Measurements from ENCODE around the gene PAQR5.
A peak's percentile ranks its signal among the peaks of the same experiment; 100 is the strongest.
"Not testable (repeated sequence)": the region's sequence is repeated elsewhere in the genome, so short reads cannot be mapped to it uniquely, and the experiment has no call there.

The PAQR5 gene

DNA sequence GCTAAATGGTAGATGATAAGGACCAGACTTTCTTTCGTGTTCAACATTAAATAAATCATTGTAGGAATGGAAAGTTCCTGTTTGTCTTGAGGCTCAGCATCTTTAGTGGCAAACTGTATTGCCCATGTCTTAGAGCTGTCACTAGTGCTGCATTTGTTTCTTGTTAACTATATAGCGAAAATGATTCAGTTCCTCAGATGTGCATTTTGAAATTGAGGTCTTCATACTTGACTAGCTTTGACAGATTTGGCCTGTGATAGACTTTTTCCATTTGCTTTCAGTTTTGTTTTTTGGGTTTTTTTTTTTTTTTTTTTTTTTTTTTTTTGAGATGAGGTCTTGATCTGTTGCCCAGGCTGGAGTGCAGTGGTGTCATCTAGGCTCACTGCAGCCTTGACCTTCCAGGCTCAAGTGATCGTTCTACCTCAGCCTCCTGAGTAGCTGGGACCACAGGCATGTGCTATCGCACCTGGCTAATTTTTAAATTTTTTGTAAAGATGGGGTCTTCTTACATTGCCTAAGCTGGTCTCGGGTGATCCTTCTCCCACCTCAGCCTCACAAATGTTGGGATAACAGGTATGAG is 144.4 kb downstream of the PAQR5 start:
- TF ChIP-seq, protein P1, sequence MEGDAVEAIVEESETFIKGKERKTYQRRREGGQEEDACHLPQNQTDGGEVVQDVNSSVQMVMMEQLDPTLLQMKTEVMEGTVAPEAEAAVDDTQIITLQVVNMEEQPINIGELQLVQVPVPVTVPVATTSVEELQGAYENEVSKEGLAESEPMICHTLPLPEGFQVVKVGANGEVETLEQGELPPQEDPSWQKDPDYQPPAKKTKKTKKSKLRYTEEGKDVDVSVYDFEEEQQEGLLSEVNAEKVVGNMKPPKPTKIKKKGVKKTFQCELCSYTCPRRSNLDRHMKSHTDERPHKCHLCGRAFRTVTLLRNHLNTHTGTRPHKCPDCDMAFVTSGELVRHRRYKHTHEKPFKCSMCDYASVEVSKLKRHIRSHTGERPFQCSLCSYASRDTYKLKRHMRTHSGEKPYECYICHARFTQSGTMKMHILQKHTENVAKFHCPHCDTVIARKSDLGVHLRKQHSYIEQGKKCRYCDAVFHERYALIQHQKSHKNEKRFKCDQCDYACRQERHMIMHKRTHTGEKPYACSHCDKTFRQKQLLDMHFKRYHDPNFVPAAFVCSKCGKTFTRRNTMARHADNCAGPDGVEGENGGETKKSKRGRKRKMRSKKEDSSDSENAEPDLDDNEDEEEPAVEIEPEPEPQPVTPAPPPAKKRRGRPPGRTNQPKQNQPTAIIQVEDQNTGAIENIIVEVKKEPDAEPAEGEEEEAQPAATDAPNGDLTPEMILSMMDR (conservative IDR thresholded peaks at IDR 0.05; ENCODE audit: low read depth): no peak
- DNase-seq (ENCODE audit: low spot score): no peak
- no peak overlapping the region for H3K27ac ChIP-seq
- CTCF ChIA-PET: no interaction called here
- POLR2A ChIA-PET (ENCODE audit: low non-redundant PET): interaction anchor here (0.7 kb wide), 1 partner anchor 9 kb away, joined by 7 read pairs; no protein-coding TSS in a partner anchor

DNA sequence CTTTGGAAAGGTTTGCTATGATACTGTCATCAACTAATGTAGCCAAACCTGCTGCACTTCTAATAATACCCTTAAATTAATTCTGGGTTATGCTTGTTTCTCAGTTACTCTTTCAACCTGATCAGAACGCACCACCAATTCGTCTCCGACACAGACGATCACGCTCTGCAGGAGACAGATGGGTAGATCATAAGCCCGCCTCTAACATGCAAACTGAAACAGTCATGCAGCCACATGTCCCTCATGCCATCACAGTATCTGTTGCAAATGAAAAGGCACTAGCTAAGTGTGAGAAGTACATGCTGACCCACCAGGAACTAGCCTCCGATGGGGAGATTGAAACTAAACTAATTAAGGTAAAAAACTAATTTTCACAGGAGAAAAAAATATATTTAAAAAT is 146.0 kb downstream of the PAQR5 start:
- TF ChIP-seq, protein P1 (conservative IDR thresholded peaks at IDR 0.05; ENCODE audit: low read depth): no peak
- CTCF ChIA-PET: interaction anchor here (0.5 kb wide), 1 partner anchor 156 kb away, joined by 3 read pairs; no protein-coding TSS in a partner anchor
- DNase-seq (ENCODE audit: low spot score): no peak
- POLR2A ChIA-PET (ENCODE audit: low non-redundant PET): no interaction called here
- H3K27ac ChIP-seq: no peak overlapping the region

DNA sequence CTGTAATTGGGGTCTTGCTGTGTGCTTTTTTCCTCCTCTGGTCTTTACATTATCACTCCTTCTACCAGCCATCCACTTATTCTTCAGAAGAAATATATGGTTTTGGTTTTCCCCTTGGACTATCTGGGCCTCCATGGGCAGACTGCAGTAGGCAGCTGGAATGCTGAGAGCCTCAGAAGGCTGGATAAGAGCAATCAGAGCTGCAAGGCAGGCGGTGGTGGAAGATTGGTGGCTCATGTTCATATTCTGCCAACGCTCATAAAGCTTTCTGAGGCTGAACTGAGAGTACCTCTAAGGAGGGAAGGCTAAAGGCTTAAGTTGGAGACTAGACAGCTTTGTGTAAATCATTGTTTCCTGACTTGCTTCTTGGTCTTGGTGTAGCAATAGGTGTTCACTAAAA is 148.2 kb downstream of the PAQR5 start:
- DNase-seq (ENCODE audit: low spot score): no peak
- TF ChIP-seq, protein P1 (conservative IDR thresholded peaks at IDR 0.05; ENCODE audit: low read depth): no peak
- CTCF ChIA-PET: interaction anchor here (0.6 kb wide), 1 partner anchor 600 kb away, joined by 3 read pairs; no protein-coding TSS in a partner anchor
- no peak overlapping the region for H3K27ac ChIP-seq
- POLR2A ChIA-PET (ENCODE audit: low non-redundant PET): no interaction called here

DNA sequence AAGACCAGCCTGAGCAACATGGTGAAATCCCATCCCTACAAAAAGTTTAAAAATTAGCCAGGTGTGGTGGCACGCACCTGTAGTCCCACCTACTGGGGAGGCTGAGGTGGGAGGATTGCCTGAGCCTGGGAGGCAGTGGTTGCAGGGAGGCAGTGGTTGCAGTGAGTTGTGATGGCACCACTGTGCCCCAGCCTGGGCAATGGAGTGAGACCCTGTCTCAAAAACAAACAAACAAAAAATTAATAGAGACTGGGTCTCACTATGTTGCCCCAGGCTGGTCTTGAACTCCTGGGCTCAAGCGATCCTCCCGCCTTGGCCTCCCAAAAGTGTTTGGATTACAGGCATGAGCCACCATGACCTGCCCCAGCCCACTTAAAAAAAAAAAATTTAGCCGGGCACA is 151.5 kb downstream of the PAQR5 start:
- DNase-seq (ENCODE audit: low spot score); POLR2A ChIA-PET (ENCODE audit: low non-redundant PET); CTCF ChIA-PET: not testable (repeated sequence)
- peak overlapping the region; percentile 98 for H3K27ac ChIP-seq

DNA sequence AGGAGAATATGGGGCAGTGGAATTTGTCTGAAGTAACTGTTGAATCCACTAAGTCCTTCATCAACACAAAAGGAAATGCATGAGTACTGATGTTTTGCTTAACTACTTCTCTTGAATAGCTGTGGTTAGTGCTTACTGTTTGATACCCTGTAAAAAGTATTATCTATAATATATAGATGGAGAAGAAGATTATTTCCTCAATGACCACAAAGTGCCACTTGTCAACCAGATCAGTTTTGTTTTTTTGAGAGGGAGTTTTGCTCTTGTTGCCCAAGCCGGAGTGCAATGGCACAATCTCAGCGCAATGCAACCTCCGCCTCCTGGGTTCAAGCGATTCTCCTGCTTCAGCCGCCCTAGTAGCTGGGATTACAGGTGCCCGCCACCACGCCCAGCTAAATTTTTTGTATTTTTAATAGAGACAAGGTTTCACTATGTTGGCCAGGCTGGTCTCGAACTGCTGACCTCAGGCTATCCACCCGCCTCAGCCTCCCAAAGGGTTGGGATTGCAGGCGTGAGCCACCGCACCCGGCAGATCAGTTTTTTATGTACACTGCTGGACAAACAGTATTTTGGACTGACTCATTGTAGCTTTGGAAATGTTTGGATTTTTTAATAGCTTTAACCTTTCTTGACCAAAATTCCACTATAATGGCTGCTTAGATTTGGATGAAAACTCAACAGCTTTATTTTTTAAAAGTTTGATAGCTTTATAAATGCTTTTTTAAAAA is 152.4 kb downstream of the PAQR5 start:
- TF ChIP-seq, protein P1 (conservative IDR thresholded peaks at IDR 0.05; ENCODE audit: low read depth): no peak
- H3K27ac ChIP-seq: peak overlapping the region; percentile 98
- DNase-seq (ENCODE audit: low spot score): no peak
- ChIA-PET POLR2A (ENCODE audit: low non-redundant PET) (interaction anchor here (0.7 to 3.4 kb wide), 2 partner anchors 12 to 30 kb away, joined by 14 to 21 read pairs; no protein-coding TSS in a partner anchor), CTCF (interaction anchor here (0.7 to 1.6 kb wide), 2 partner anchors 10 to 11 kb away, joined by 4 read pairs; no protein-coding TSS in a partner anchor)

DNA sequence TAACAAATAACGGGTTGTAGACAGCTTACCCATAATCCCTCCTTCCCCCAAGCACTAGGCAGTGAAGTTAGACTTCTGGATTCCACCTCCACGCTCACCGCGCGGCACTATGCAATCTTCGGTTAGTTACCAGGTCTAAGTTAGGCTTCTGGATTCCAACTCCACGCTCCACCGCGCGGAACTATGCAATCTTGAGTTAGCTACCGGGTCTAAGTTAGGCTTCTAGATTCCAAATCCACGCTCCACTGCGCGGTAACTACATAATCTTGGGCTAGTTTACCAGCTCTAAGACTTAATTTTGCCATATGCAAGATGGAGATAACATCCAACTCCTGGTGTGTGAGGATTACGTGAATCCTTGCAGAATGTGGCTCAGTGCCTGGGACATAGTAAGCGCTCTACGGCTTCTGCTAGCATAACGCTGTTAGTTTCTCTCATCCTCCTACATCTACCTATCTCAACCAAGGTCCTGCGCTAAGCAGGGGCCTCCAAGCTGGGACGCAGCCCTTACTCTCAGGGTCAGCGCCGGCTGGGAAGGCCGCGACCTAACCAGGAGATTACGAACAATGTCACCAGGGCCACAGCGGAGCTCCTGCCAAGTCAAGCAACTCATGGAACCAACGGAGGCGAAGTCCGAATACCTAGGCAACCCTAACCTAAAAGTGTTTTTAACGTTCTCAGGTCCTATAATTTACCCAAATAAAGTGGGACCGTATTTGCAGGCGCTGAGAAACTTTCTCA is 153.4 kb downstream of the PAQR5 start:
- TF ChIP-seq, protein P1 (conservative IDR thresholded peaks at IDR 0.05; ENCODE audit: low read depth): no peak
- POLR2A ChIA-PET (ENCODE audit: low non-redundant PET): interaction anchor here (0.6 to 3.4 kb wide), 5 partner anchors 9 to 415 kb away, joined by 3 to 21 read pairs (median 7); partner anchors contain the start of gene KIF23
- DNase-seq (ENCODE audit: low spot score): peak; percentile 42
- peak overlapping the region; percentile 98 for H3K27ac ChIP-seq
- CTCF ChIA-PET: interaction anchor here (1.6 kb wide), 1 partner anchor 11 kb away, joined by 4 read pairs; no protein-coding TSS in a partner anchor

Measured in RWPE1 (cell line).